ES-I3 (cell line): ENCODE data around the gene CACNA1A.
"Not testable (repeated sequence)": the region's sequence is repeated elsewhere in the genome, so short reads cannot be mapped to it uniquely, and the experiment has no call there.

Source experiments
- H3K36me3 ChIP-seq: 2 replicates; pipeline ENCODE4 v1.6.1; 2013; ENCODE audit warnings: mild to moderate bottlenecking, low read length, control low read depth, moderate library complexity; ENCODE audit not compliant: insufficient read depth
- H3K4me1 ChIP-seq: 2 replicates; pipeline ENCODE4 v1.6.1; 2013; ENCODE audit warnings: mild to moderate bottlenecking, control low read depth, low read length; ENCODE audit not compliant: insufficient read depth
- H3K9ac ChIP-seq: 2 replicates; pipeline ENCODE4 v1.6.1; 2013; ENCODE audit warnings: low read depth, mild to moderate bottlenecking, low read length, moderate library complexity
- H3K9me3 ChIP-seq: 2 replicates; pipeline ENCODE4 v1.6.1; 2013; ENCODE audit warnings: mild to moderate bottlenecking, low read length, moderate library complexity; ENCODE audit not compliant: control insufficient read depth, insufficient read depth

CACNA1A gene

DNA sequence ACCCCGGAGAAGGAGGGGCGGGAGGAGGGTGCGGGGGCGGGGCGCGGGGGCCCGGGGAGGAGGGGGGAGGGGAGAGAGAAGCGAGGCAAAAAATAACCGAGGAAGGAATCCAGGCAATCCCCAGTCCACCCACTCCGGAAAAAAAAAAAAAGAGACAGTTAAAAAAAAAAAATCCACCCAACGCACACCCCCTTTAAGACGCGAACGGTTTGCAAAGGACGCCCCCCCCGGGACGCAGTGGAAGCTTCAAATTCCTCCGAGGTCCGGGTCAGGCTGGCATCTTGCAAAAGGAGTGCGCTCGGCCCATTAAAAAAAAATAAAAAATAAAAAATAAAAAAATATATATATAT lies at the start of gene CACNA1A:
CACNA1A (minus strand) TSS at position 9 of the 350 bp plus-strand sequence. CDS start 255 bp downstream, outside the sequence.
- peak within 1 kb of the TSS; percentile 80 for H3K9ac ChIP-seq
- no peaks in the 10 kb centered on the region for H3K9me3 ChIP-seq
- H3K36me3 ChIP-seq, result no peaks in the 10 kb centered on the region
- H3K4me1 ChIP-seq, result peaks cover 3% of the 10 kb centered on the region; the same call in 1 of the 2 replicates

DNA sequence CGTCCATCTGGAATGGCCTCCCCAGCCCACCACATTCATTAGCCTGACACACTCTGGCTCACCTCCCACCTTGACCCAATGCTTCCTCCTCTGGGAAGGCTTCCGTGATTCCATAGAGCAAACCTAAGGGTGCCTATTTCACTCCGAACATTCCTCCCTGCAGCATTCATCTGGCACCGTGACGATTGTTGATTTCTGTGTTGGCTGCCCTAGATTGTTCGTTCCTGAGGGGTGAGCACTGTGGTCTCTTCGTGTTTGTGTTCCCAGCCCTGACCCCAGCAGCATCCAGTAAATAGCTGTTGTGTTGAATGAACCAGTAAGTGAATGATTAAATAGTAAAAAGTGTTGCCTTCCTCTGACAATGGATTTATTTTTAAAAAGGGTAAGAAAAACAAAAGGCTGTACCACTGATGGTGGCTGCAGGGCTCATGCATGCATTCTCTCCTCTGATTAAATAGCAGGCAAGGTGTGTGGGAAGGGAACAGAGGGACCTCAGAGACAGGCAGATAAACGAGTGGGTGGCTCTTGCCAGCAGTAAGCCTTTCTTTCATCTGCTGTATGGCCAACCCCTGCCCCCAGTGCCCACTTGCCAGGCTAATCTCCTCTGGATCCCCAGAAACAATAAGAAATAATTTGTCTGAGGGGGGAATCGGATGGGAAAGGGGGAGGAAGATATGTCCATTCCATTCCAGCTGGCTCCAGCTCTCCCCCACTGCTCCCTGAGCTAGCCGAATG lies 48.4 kb upstream of the CACNA1A start:
- Histone ChIP-seq H3K36me3 (no peaks in the 10 kb centered on the region), H3K9ac (no peak overlapping the region), H3K9me3 (no peaks in the 10 kb centered on the region), H3K4me1 (no peaks in the 10 kb centered on the region)

DNA sequence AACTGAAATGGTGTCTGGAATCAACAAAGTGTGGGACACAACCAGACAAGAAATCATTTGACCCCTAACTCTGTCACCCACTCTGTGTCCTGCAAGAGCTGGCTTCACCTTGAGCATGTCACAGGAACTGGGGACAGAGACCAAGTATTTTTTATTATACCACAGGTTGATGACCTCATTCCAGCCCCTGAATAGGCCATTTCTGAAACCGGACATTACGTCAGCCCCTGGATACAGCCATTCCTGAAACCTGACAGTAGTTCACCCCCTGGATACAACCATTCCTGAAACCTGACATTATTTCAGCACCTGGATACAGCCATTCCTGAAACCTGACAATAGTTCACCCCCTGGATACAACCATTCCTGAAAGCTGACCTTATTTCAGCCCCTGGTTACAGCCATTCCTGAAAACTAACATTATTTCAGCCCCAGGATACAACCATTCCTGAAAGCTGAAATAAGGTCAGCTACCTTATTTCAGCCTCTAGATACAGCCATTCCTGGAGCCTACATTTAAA lies 47.7 kb upstream of the CACNA1A start:
- Histone ChIP-seq H3K36me3 (no peaks in the 10 kb centered on the region), H3K9me3 (no peaks in the 10 kb centered on the region), H3K9ac (no peak overlapping the region), H3K4me1 (no peaks in the 10 kb centered on the region)

DNA sequence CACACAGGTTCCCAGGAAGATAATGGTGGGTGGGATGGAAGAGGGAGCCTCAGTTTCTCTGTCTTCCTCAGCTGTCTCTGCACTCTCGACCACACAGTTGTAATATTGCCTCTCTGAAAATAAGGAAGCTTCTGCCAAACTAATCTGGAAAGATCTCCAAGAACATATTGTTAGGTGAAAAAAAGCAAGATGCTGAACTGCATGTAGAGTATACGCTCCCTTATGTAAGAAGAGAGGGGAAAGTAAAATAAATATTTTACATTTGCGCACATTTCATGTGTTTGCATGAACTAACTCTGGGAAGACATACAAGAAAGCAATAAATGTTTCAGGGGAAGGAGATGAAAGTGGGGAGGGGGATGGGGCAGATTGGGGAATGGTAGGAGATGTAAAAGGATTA lies 41.9 kb upstream of the CACNA1A start:
- Histone ChIP-seq H3K9ac (no peak overlapping the region), H3K9me3 (no peaks in the 10 kb centered on the region; the same call in 1 of the 2 replicates), H3K36me3 (no peaks in the 10 kb centered on the region), H3K4me1 (no peaks in the 10 kb centered on the region)

DNA sequence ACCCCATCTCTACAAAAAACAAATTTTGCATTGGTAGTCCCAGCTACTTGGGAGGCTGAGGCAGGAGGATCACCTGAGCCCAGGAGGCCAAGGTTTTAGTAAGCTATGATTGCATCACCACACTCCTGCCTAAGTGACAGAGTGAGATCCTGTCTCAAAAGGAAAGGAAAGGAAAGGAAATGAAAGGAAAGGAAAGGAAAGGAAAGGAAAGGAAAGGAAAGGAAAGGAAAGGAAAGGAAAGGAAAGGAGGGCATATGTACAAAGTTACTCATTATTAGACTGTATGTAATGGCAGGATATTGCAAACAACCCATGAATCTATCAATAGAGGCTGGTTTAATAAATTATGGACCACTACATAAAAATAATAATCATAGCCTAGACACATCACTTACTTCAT lies 40.8 kb upstream of the CACNA1A start:
- Histone ChIP-seq H3K9me3 (no peaks in the 10 kb centered on the region; the same call in 1 of the 2 replicates), H3K4me1 (no peaks in the 10 kb centered on the region), H3K36me3 (no peaks in the 10 kb centered on the region), H3K9ac (no peak overlapping the region)

DNA sequence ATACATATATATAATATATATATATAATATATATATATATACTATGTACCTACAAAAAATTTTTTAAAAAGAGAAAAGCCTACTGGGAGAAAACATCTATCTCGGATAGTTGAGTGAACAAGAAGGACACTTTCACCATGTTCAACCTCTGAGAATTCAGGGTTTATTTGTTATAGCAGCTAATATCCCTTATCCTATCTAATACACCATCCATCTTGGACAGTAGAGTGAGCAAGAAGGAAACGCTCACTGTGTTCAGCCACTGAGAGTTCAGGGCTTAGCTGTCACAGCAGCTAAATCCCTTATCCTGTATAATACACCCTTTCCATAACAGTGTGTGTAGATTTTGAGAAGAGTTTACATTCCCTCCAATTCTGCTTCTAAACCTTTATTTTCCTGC lies 38.1 kb upstream of the CACNA1A start:
- no peaks in the 10 kb centered on the region; the same call in 1 of the 2 replicates for H3K9me3 ChIP-seq
- no peaks in the 10 kb centered on the region for H3K36me3 ChIP-seq
- no peaks in the 10 kb centered on the region for H3K4me1 ChIP-seq
- no peak overlapping the region for H3K9ac ChIP-seq

DNA sequence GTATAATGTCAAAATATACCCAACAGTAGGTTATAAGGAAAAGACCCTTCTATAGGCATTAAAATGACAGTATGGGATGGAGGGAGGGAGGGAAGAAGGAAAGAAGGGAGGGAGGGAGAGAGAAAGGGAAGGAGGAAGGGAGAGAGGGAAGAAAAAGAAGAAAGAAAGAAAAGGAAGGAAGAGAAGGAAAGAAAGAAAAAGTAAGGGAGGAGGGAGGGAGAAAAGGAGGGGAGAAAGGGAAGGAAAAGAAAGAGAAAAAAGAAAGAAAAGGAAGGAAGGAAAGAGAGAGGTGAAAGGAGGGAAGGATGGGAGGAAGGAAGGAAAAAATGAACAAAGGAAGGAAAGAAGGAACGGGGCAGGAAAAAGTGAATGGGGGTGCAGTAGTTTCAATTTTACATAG lies 35.3 kb upstream of the CACNA1A start:
- Histone ChIP-seq H3K4me1 (no peaks in the 10 kb centered on the region), H3K9ac (no peak overlapping the region), H3K36me3 (no peaks in the 10 kb centered on the region), H3K9me3 (no peaks in the 10 kb centered on the region; the same call in 1 of the 2 replicates)

DNA sequence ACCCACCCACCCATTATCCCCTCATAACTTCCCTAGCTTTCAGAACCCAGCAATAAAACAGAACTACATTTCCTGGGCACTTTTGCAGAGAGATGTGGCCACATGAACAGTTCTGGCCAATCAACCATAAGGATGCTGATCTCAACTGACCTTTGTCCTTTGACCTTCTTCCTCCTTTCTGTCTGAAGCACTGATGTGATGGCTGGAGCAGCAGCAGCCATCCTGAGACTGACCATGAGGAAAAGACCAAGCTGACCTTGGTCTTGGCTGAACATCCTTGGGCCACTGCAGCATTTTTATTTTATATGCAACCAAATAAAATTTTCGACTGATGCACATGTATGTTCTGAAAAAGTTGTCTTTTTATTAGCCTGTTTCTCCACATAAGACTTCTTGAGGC lies 33.1 kb upstream of the CACNA1A start:
- H3K9me3 ChIP-seq, result no peaks in the 10 kb centered on the region; the same call in 1 of the 2 replicates
- no peaks in the 10 kb centered on the region for H3K36me3 ChIP-seq
- H3K4me1 ChIP-seq, result no peaks in the 10 kb centered on the region
- no peak overlapping the region for H3K9ac ChIP-seq

DNA sequence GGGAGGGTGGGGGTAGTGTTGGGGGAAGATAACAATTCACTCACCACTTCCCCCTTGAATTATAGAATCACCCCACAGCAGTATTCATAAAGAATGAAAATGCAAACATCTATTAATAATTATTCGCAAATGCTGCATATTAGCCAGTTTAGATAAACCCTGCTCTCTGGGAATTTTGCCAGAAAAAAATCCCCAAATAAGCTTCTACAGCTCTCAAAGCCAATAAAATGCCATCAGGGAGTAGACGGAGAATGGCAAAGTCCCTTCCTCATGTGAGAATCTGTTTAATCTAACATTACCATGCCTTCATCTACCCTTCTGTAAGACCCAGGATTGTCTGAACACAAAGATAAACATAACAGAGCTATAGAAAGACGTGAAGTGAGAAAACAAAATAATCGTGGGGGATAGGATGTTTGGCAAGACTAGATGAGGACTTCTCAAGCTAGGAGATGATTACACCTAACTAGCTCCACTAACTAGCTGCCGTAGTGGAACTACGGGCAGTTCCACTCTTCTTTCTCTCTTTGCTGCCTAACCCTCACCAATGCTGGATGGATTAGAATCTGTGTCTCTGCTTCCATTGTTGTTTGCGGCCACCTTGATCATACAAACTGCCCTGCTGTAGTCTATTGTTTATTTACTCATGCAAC lies 32.4 kb upstream of the CACNA1A start:
- H3K9me3 ChIP-seq, result no peaks in the 10 kb centered on the region
- no peak overlapping the region for H3K9ac ChIP-seq
- no peaks in the 10 kb centered on the region for H3K4me1 ChIP-seq
- no peaks in the 10 kb centered on the region for H3K36me3 ChIP-seq

DNA sequence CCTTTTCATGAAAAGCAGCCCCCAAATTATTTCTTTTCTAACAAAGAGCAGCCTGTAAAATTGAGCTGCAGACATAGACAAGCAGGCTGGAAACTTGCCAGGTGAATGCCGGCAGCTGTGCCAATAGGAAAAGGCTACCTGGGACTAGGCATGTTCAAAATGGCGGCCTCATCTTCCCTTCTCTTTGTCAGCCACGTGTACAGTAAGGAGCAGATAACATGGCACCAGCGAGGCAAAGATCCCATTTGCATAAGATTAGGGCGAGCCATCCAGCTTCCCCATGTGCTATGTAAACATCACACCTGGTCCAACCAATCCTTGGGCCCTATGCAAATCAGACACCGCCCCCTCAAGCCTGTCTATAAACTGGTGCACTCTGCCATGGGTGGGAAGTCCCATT lies 31.2 kb upstream of the CACNA1A start:
- Histone ChIP-seq H3K9me3 (no peaks in the 10 kb centered on the region), H3K36me3 (no peaks in the 10 kb centered on the region), H3K4me1 (no peaks in the 10 kb centered on the region), H3K9ac (no peak overlapping the region)

DNA sequence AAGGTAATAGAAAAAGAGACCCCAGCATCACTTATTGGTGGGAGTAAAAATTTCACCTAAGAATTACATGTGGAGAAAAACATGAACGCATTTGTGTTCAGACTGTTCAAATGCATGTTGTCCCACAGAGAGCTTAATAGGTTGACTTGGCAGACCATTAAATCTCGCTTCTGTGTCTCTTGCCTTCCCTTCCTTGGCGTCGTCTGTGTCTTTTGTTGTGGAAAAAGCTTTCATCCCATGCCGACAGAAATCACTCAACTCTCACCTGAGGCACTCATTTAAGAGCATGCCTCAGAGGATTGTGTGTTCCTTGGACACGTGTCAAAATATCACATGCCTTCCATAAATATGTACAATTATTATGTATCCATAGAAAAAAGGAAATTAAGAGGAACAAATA lies 24.4 kb upstream of the CACNA1A start:
- no peaks in the 10 kb centered on the region; the same call in 1 of the 2 replicates for H3K4me1 ChIP-seq
- H3K9me3 ChIP-seq, result no peaks in the 10 kb centered on the region
- no peaks in the 10 kb centered on the region for H3K36me3 ChIP-seq
- H3K9ac ChIP-seq, result no peak overlapping the region

DNA sequence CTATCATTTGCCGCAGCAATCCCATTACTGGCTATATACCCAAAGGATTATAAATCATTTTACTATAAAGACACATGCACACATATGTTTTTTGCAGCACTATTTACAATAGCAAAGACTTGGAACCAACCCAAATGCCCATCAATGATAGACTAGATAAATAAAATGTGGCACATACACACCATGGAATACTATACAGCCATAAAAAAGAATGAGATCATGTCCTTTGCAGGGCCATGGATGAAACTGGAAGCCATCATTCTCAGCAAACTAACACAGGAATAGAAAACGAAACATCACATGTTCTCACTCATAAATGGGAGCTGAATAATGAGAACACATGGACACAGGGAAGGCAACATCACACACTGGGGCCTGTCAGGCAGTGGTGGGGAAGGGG lies 23.4 kb upstream of the CACNA1A start:
- H3K9ac ChIP-seq, H3K4me1 ChIP-seq: not testable (repeated sequence)

DNA sequence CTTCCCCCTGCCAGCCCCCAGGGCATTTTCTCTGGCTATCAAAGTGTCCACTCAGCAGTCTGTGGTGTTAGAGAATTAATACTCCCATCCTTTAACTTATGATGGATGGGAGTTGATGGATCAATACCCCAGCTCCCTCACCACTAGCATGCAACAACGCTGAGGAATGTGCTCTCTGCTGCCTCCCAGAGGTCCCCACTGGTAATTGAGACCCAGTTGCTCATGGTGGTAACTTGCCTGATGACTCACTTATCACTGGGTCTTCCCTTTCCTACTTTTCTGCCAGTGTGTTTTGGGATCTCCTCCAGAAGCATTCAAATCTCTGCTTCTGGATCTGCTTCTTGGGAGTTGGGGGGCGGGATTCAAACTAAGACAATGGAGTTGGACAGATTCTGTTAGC lies 20.3 kb upstream of the CACNA1A start:
- no peak overlapping the region for H3K9ac ChIP-seq
- H3K4me1 ChIP-seq, result no peaks in the 10 kb centered on the region; the same call in 1 of the 2 replicates
- no peaks in the 10 kb centered on the region for H3K9me3 ChIP-seq
- no peaks in the 10 kb centered on the region for H3K36me3 ChIP-seq

More for the DNA sequence above, 23.4 kb upstream of the CACNA1A start:
- H3K36me3 ChIP-seq, H3K9me3 ChIP-seq: not testable (repeated sequence)

DNA sequence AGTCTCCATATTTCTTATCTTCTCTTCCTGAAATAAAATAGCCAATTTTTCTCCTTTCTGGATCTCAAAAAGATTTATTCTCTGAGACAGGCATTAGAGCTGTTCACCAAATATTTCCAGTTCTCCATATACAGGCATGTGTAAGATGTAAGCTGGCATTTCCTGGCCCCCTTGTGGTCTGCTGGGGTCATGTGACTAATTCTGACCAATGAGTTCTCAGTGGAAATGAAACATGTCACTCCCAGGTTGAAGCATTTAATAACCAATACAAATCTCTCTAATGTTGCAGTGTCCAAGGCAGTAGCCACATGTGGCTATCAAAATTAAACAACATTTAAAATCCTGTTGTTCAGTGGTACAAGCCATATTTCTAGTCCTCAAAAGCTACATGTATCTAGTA lies 14.8 kb upstream of the CACNA1A start:
- H3K36me3 ChIP-seq, result no peaks in the 10 kb centered on the region
- H3K9me3 ChIP-seq, result peaks cover 12% of the 10 kb centered on the region; the same call in 1 of the 2 replicates
- H3K9ac ChIP-seq, result no peak overlapping the region
- H3K4me1 ChIP-seq, result peaks cover 2% of the 10 kb centered on the region; the same call in 1 of the 2 replicates

DNA sequence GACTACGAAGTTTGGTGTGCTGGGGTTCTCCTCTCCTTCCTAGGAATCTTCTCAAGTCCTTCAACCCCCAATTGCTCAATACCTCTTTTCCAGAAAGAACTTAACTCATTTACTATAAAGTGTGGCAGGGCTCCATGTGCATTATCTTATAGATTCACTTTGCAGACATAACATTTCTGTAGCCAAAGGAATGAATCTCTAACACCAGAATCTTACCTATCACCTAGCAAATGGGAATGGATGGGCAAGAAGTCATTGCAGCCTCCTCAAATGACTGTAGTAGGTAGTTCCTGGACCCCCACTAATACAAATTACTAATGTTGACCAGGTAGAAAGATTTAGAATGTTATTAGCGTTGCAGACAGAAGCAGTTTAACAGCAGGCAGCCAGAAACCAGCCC lies 5.7 kb upstream of the CACNA1A start:
- Histone ChIP-seq H3K9ac (no peak overlapping the region), H3K9me3 (no peaks in the 10 kb centered on the region), H3K4me1 (peaks cover 5% of the 10 kb centered on the region; the same call in 1 of the 2 replicates)

More for the DNA sequence above, 5.7 kb upstream of the CACNA1A start:
- H3K36me3 ChIP-seq, result no peaks in the 10 kb centered on the region
